IPS-NIHi11 (cell line): Measurements from ENCODE around the gene CDYL.
"Not testable (repeated sequence)": the region's sequence is repeated elsewhere in the genome, so short reads cannot be mapped to it uniquely, and the experiment has no call there.

ENCODE experiments used
- DNase-seq: peaks from one replicate; pipeline ENCODE4 v3.0.0; 2012; ENCODE audit warnings: mixed read lengths, low spot score

The CDYL gene

GRCh38 chr6:5003604-5004372 is 227.6 kb downstream of the CDYL start, which contains the start of gene RPP40:
Gene RPP40, minus strand, starts transcription at chr6:5004037. Its CDS starts 35 bp downstream, at chr6:5004002.
- DNase-seq, result peak; percentile 97

GRCh38 chr6:5004373-5005037 is 228.3 kb downstream of the CDYL start:
- DNase-seq, result no peak

GRCh38 chr6:5005038-5005433 is 228.8 kb downstream of the CDYL start:
- not testable (repeated sequence) for DNase-seq
